HepG2 (cell line): ENCODE data around the gene BCAS3. TPM values are rescaled to one million over a fixed set of nuclear protein-coding genes. Genes with fewer than 3 reads are reported as not detected.
A peak's percentile ranks its signal among the peaks of the same experiment; 100 is the strongest.

Source experiments
- EHMT2 ChIP-seq: fragments of 200-600 bp; sonication (generic); IDR thresholded peaks from 2 replicates; pipeline ENCODE4 v1.7.0; 2017; ENCODE audit warnings: antibody characterized with exemption, low read depth, low read length, borderline replicate concordance
- ERF ChIP-seq: IDR thresholded peaks from 2 replicates; pipeline ENCODE4 v1.6.1; 2018; ENCODE audit warnings: missing biosample characterization, missing genetic modification reagents
- GFI1 ChIP-seq: sonication (generic); formaldehyde crosslinking; IDR thresholded peaks from 2 replicates; pipeline ENCODE4 v1.5.0; 2020; ENCODE audit warnings: missing genetic modification reagents, mild to moderate bottlenecking, borderline replicate concordance
- HBP1 ChIP-seq: IDR thresholded peaks from 2 replicates; pipeline ENCODE4 v1.6.1; 2016; ENCODE audit warnings: low read depth, control low read depth
- IKZF4 ChIP-seq: sonication (generic); formaldehyde crosslinking; IDR thresholded peaks from 2 replicates; pipeline ENCODE4 v1.5.1; 2020; ENCODE audit warnings: borderline replicate concordance, mild to moderate bottlenecking, low read depth, missing genetic modification reagents; ENCODE audit errors: not compliant biosample characterization
- IRX3 ChIP-seq: sonication (generic); formaldehyde crosslinking; IDR thresholded peaks from 2 replicates; pipeline ENCODE4 v1.8.1; 2023; ENCODE audit warnings: mild to moderate bottlenecking, low read depth, missing genetic modification reagents, borderline replicate concordance
- ISL2 ChIP-seq: sonication (generic); formaldehyde crosslinking; IDR thresholded peaks from 2 replicates; pipeline ENCODE4 v1.5.0; 2020; ENCODE audit warnings: missing genetic modification reagents
- MXD4 ChIP-seq: IDR thresholded peaks from 2 replicates; pipeline ENCODE4 v1.6.1; 2016; ENCODE audit warnings: mild to moderate bottlenecking, missing biosample characterization, missing genetic modification reagents
- PHF20 ChIP-seq: sonication (generic); formaldehyde crosslinking; IDR thresholded peaks from 2 replicates; pipeline ENCODE4 v1.5.0; 2020; ENCODE audit warnings: mild to moderate bottlenecking, missing genetic modification reagents
- PHF21A ChIP-seq: sonication (generic); formaldehyde crosslinking; IDR thresholded peaks from 2 replicates; pipeline ENCODE4 v1.5.0; 2020; ENCODE audit warnings: mild to moderate bottlenecking, missing genetic modification reagents
- SOX5 ChIP-seq: IDR thresholded peaks from 2 replicates; pipeline ENCODE4 v1.6.1; 2016; ENCODE audit warnings: borderline replicate concordance
- SYNCRIP ChIP-seq: fragments of 200-400 bp; formaldehyde crosslinking; IDR thresholded peaks from 2 replicates; pipeline ENCODE4 v1.6.1; 2018; ENCODE audit warnings: mild to moderate bottlenecking, low read depth, low read length; ENCODE audit not compliant: insufficient read depth
- ZFYVE20 ChIP-seq: sonication (generic); formaldehyde crosslinking; IDR thresholded peaks from 2 replicates; pipeline ENCODE4 v1.8.0; 2023; ENCODE audit warnings: low read depth, mild to moderate bottlenecking, moderate library complexity, missing genetic modification reagents, borderline replicate concordance
- ZMYM3 ChIP-seq: sonication (generic); formaldehyde crosslinking; IDR thresholded peaks from 2 replicates; pipeline ENCODE4 v1.5.1; 2020; ENCODE audit warnings: mild to moderate bottlenecking, missing genetic modification reagents
- ZNF326 ChIP-seq: sonication (generic); formaldehyde crosslinking; IDR thresholded peaks from 2 replicates; pipeline ENCODE4 v1.4.0; 2020; ENCODE audit warnings: missing genetic modification reagents, borderline replicate concordance
- ZNF337 ChIP-seq: sonication (generic); formaldehyde crosslinking; IDR thresholded peaks from 2 replicates; pipeline ENCODE4 v1.5.1; 2020; ENCODE audit warnings: missing genetic modification reagents, low read depth, mild to moderate bottlenecking, borderline replicate concordance
- ZNF484 ChIP-seq: sonication (generic); formaldehyde crosslinking; IDR thresholded peaks from 2 replicates; pipeline ENCODE4 v1.5.1; 2020; ENCODE audit warnings: mild to moderate bottlenecking, low read depth, missing genetic modification reagents, borderline replicate concordance
- ZNF691 ChIP-seq: sonication (generic); formaldehyde crosslinking; IDR thresholded peaks from 2 replicates; pipeline ENCODE4 v1.4.0; 2020; ENCODE audit warnings: missing genetic modification reagents, low read depth, mild to moderate bottlenecking, borderline replicate concordance
- polyA plus RNA-seq, 8 experiments: library from polyadenylated mRNA; depleted of rRNA in 3 of 8; stranded (reverse) in 7 of 8; unstranded in 1 of 8; fragments of >200 nt; fragmentation: Illumina TruSeq in 4 of 8; extraction: Trizol in 4 of 8; gene quantifications; 2 replicates each; pipeline versions ENCODE4 v1.2.1 to v1.2.3, GENCODE V29; 2011 to 2016; ENCODE audit warnings: low read depth in 4 of 8, missing spikeins in 1 of 8, mixed read lengths in 1 of 8; ENCODE audit not compliant: insufficient read depth in 1 of 8
- total RNA-seq, 5 experiments: library from RNA; depleted of rRNA; stranded (reverse); fragments of >200 nt; fragmentation: Illumina TruSeq; extraction: Trizol; gene quantifications; 2 replicates each; pipeline ENCODE4 v1.2.3, GENCODE V29; 2016; ENCODE audit warnings: low read depth in 1 of 5
- TF ChIP-seq, protein P1 (sequence below): sonication (generic); formaldehyde crosslinking; IDR thresholded peaks from 2 replicates; pipeline ENCODE4 v1.5.0; 2020; ENCODE audit warnings: mild to moderate bottlenecking, missing genetic modification reagents
- TF ChIP-seq, protein P2 (sequence below): sonication (generic); formaldehyde crosslinking; conservative IDR thresholded peaks from 2 replicates; pipeline ENCODE4 v1.4.0; 2020; ENCODE audit warnings: missing genetic modification reagents
- TF ChIP-seq, protein P3 (sequence below): IDR thresholded peaks from 2 replicates; pipeline ENCODE4 v1.6.1; 2016; ENCODE audit warnings: missing biosample characterization, missing genetic modification reagents, low read depth

The BCAS3 gene
- total and polyA plus RNA-seq, 2 of the 13 experiments (the other 11 are each of a cell fraction or from before 2014, with no cell fraction given): 10.7 to 11.2 TPM

GRCh38 chr17:61394630-61395408, 717.2 kb downstream of the BCAS3 start (continued):
- peak; percentile 29 for TF ChIP-seq IKZF4
- no peak for TF ChIP-seq SOX5 (CRISPR knock-in tag)
- TF ChIP-seq PHF21A: no peak
- no peak for TF ChIP-seq SYNCRIP
- TF ChIP-seq, protein P1, sequence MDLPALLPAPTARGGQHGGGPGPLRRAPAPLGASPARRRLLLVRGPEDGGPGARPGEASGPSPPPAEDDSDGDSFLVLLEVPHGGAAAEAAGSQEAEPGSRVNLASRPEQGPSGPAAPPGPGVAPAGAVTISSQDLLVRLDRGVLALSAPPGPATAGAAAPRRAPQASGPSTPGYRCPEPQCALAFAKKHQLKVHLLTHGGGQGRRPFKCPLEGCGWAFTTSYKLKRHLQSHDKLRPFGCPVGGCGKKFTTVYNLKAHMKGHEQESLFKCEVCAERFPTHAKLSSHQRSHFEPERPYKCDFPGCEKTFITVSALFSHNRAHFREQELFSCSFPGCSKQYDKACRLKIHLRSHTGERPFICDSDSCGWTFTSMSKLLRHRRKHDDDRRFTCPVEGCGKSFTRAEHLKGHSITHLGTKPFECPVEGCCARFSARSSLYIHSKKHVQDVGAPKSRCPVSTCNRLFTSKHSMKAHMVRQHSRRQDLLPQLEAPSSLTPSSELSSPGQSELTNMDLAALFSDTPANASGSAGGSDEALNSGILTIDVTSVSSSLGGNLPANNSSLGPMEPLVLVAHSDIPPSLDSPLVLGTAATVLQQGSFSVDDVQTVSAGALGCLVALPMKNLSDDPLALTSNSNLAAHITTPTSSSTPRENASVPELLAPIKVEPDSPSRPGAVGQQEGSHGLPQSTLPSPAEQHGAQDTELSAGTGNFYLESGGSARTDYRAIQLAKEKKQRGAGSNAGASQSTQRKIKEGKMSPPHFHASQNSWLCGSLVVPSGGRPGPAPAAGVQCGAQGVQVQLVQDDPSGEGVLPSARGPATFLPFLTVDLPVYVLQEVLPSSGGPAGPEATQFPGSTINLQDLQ: no peak
- TF ChIP-seq, protein P2, sequence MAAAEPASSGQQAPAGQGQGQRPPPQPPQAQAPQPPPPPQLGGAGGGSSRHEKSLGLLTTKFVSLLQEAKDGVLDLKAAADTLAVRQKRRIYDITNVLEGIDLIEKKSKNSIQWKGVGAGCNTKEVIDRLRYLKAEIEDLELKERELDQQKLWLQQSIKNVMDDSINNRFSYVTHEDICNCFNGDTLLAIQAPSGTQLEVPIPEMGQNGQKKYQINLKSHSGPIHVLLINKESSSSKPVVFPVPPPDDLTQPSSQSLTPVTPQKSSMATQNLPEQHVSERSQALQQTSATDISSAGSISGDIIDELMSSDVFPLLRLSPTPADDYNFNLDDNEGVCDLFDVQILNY (CRISPR knock-in tag): no peak
- TF ChIP-seq ZNF326 (CRISPR knock-in tag): no peak
- TF ChIP-seq ZFYVE20 (CRISPR knock-in tag): no peak
- peak; percentile 37; the same call in 1 of the 2 replicates for TF ChIP-seq GFI1 (CRISPR knock-in tag)
- no peak for TF ChIP-seq ZNF691
- no peak for TF ChIP-seq EHMT2
- TF ChIP-seq IRX3: no peak
- no peak for TF ChIP-seq ISL2
- TF ChIP-seq, protein P3, sequence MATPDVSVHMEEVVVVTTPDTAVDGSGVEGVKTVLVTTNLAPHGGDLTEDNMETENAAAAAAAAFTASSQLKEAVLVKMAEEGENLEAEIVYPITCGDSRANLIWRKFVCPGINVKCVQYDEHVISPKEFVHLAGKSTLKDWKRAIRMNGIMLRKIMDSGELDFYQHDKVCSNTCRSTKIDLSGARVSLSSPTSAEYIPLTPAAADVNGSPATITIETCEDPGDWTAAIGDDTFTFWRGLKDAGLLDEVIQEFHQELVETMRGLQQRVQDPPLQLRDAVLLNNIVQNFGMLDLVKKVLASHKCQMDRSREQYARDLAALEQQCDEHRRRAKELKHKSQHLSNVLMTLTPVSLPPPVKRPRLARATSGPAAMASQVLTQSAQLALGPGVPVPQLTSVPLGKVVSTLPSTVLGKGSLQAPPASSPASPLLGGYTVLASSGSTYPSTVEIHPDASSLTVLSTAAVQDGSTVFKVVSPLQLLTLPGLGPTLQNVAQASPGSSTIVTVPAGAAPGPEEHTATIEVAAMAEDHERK: no peak
- no peak for TF ChIP-seq MXD4 (CRISPR knock-in tag)
- TF ChIP-seq ERF: no peak
- TF ChIP-seq ZNF337 (CRISPR knock-in tag): no peak
- no peak for TF ChIP-seq ZMYM3
- TF ChIP-seq ZNF484: no peak
- TF ChIP-seq PHF20 (CRISPR knock-in tag): no peak
- no peak for TF ChIP-seq HBP1 (CRISPR knock-in tag)
